SU-DHL-6 (cell line): ENCODE measurements around the gene CDC37.

Experiments
- H2AFZ ChIP-seq: fragments of 200-600 bp; sonication (generic); 2 replicates; pipeline ENCODE4 v1.6.1; 2014; ENCODE audit warnings: low read depth, mild to moderate bottlenecking, moderate library complexity, mixed read lengths, antibody characterized with exemption, low read length; ENCODE audit not compliant: severe bottlenecking
- H3F3A ChIP-seq: fragments of 200-600 bp; shearing (Covaris generic); 2 replicates; pipeline ENCODE4 v1.6.0; 2016; ENCODE audit warnings: antibody characterized with exemption, mild to moderate bottlenecking; ENCODE audit not compliant: insufficient read depth
- H3K27ac ChIP-seq: fragments of 200-600 bp; sonication (generic); 2 replicates; pipeline ENCODE4 v1.5.1; 2016; ENCODE audit warnings: low read depth, mild to moderate bottlenecking, low read length, moderate library complexity, mixed read lengths
- H3K27me3 ChIP-seq: fragments of 200-600 bp; sonication (generic), shearing (Covaris generic); 2 replicates; pipeline ENCODE4 v1.6.0; 2014; ENCODE audit warnings: mild to moderate bottlenecking, low read length
- H3K36me3 ChIP-seq: fragments of 200-600 bp; sonication (generic); 2 replicates; pipeline ENCODE4 v1.6.1; 2014; ENCODE audit warnings: mild to moderate bottlenecking, low read length, mixed read lengths
- H3K4me2 ChIP-seq: fragments of 300-600, 200-600 bp; shearing (Covaris generic), sonication (generic); 2 replicates; pipeline ENCODE4 v1.6.0; 2014; ENCODE audit warnings: low read length, low read depth, mild to moderate bottlenecking; ENCODE audit not compliant: poor library complexity, severe bottlenecking
- H3K4me3 ChIP-seq: fragments of 200-600 bp; sonication (generic); 2 replicates; pipeline ENCODE4 v1.5.1; 2014; ENCODE audit warnings: antibody characterized with exemption, low read length, mild to moderate bottlenecking, mixed read lengths; ENCODE audit not compliant: insufficient read depth, poor library complexity, severe bottlenecking
- H3K79me2 ChIP-seq: fragments of 200-600 bp; sonication (generic); 2 replicates; pipeline ENCODE4 v1.6.1; 2014; ENCODE audit warnings: mild to moderate bottlenecking, low read length, moderate library complexity; ENCODE audit not compliant: insufficient read depth
- H3K9ac ChIP-seq: fragments of 200-600 bp; sonication (generic); 2 replicates; pipeline ENCODE4 v1.7.0; 2014; ENCODE audit warnings: mild to moderate bottlenecking, low read length
- H3K9me2 ChIP-seq: fragments of 200-600 bp; sonication (generic); replicated peaks from 2 replicates; pipeline ENCODE4 v1.6.1; 2014; ENCODE audit warnings: low read length; ENCODE audit not compliant: insufficient read depth
- H3K9me3 ChIP-seq: fragments of 200-600 bp; sonication (generic); 2 replicates; pipeline ENCODE4 v1.6.1; 2014; ENCODE audit warnings: low read length, mixed read lengths; ENCODE audit not compliant: insufficient read depth
- H4K20me1 ChIP-seq: fragments of 200-600 bp; sonication (generic); 2 replicates; pipeline ENCODE4 v1.6.1; 2014; ENCODE audit warnings: low read depth, mild to moderate bottlenecking, antibody characterized with exemption, low read length, moderate library complexity, mixed read lengths
- EZH2phosphoT487 ChIP-seq: fragments of 200-600 bp; sonication (generic), shearing (Covaris generic); conservative IDR thresholded peaks from 2 replicates; pipeline ENCODE4 v1.6.1; 2018; ENCODE audit warnings: mild to moderate bottlenecking, antibody characterized with exemption, low read length, moderate library complexity, mixed read lengths
- TF ChIP-seq, protein P1 (sequence below): fragments of 200-600 bp; sonication (generic); IDR thresholded peaks from one replicate; pipeline ENCODE4 v1.5.1; 2017; ENCODE audit warnings: antibody characterized with exemption, mild to moderate bottlenecking, low read length, moderate library complexity; ENCODE audit not compliant: insufficient read depth, poor library complexity, severe bottlenecking

Gene CDC37

DNA sequence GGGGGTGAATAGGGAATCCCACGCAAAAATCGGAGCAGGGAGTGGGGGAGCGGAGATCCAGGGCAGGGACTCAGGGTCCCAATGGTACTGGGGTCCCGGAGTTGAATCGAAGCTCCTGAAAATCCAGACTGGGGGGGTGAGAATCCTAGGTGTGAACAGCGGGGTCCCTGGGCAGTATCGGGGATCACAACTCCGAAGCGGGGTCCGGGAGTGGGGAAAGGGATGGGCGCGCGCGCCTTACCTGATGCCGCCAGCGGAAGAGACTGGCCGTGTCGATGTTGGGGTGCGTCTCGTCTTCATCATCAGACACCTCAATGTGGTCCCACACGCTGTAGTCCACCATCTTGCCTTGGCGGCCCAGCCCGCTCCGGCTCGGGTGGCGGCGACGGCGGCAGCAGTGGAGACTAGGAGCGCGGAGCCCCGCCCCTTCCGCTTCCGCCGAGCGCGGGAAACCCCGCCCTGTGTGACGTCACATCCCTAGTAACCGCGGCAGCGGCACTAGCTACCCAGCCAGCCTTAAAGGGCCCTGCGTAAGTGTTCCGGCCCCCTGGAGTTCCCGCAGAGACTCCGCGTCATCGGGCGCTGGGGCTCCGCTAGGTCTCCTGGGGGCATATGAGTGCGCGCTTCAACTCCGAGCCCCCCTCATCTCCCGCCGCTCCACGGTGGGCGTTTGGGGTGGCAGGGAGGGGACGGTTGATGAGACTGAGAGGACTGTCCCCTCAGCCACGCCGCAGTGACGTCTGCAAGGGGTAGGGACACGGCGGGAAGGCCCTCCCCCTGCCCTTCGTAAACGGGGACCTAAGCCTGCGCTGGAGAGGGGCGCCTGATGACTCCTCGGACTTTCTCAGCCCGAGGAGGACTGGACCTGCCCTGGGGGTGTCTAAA lies at the start of gene CDC37:
TSS of gene CDC37 (minus strand) at position 406 of the 885 bp plus-strand sequence. CDS start at position 343, 63 bp downstream.
- Histone ChIP-seq H3F3A (peaks cover 12% of the 10 kb centered on the region; the same call in 1 of the 2 replicates), H3K9ac (peak within 1 kb of the TSS; percentile 90), H3K9me2 (no peaks in the 10 kb centered on the region), H3K4me2 (peak within 1 kb of the TSS; percentile 97), H3K36me3 (no peaks in the 10 kb centered on the region), H3K9me3 (no peaks in the 10 kb centered on the region), H2AFZ (peak within 1 kb of the TSS; percentile 42), H3K27me3 (no peaks in the 10 kb centered on the region), H3K79me2 (peaks cover 44% of the 10 kb centered on the region), H4K20me1 (no peaks in the 10 kb centered on the region; the same call in 1 of the 2 replicates), H3K27ac (peak within 1 kb of the TSS; percentile 36), H3K4me3 (peak within 1 kb of the TSS; percentile 82)
- TF ChIP-seq EZH2phosphoT487: no peak
- TF ChIP-seq, protein P1, sequence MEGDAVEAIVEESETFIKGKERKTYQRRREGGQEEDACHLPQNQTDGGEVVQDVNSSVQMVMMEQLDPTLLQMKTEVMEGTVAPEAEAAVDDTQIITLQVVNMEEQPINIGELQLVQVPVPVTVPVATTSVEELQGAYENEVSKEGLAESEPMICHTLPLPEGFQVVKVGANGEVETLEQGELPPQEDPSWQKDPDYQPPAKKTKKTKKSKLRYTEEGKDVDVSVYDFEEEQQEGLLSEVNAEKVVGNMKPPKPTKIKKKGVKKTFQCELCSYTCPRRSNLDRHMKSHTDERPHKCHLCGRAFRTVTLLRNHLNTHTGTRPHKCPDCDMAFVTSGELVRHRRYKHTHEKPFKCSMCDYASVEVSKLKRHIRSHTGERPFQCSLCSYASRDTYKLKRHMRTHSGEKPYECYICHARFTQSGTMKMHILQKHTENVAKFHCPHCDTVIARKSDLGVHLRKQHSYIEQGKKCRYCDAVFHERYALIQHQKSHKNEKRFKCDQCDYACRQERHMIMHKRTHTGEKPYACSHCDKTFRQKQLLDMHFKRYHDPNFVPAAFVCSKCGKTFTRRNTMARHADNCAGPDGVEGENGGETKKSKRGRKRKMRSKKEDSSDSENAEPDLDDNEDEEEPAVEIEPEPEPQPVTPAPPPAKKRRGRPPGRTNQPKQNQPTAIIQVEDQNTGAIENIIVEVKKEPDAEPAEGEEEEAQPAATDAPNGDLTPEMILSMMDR: no peak

- no peaks in the 10 kb centered on the region for H3K79me2 ChIP-seq
Measured at GRCh38 chr19:10450853-10451609, 47.7 kb upstream of the CDC37 start.

DNA sequence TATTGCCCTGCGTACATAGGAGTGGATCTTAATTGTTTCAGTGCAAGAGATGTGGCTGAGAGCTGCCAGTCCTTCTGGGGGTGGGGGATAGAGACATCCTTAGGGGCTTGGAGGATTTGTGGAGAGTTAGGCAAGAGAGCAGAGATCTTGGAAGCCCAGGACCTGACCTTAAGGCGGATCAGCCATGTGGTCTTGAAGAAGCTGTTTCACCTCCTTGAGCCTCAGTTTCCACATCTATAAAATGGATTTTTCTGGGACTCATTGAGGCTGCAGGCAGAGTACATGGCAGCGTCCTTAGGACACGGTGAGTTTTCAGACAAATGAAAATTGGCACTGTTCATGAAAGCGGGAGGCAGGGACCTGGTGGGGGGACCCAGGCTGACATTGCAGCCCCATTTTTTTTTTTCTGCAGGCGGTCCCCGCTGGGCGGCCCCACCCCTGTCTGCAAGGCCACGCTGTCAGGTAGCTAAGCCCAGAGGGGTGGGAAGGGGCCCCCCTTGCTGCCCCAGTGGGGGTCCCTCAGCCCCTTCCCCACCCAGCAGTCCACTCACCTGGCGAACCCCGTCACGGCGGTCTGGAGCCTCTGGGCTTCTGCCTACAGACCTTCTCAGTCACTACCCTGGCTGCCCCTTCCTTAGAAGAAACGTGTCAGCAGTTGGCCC lies 47.0 kb upstream of the CDC37 start:
- Histone ChIP-seq H2AFZ (no peak overlapping the region), H3K9me2 (no peaks in the 10 kb centered on the region), H3K27me3 (no peaks in the 10 kb centered on the region), H3K79me2 (no peaks in the 10 kb centered on the region), H3K9ac (no peak overlapping the region), H3K4me2 (no peak overlapping the region), H4K20me1 (no peaks in the 10 kb centered on the region), H3K36me3 (no peaks in the 10 kb centered on the region), H3K4me3 (no peak overlapping the region), H3F3A (no peaks in the 10 kb centered on the region), H3K27ac (no peak overlapping the region), H3K9me3 (no peaks in the 10 kb centered on the region)
- TF ChIP-seq, protein P1: no peak
- TF ChIP-seq EZH2phosphoT487: no peak

More at GRCh38 chr19:10450853-10451609, 47.7 kb upstream of the CDC37 start:
- H3K27me3 ChIP-seq: no peaks in the 10 kb centered on the region
- no peak overlapping the region for H2AFZ ChIP-seq
- no peak overlapping the region for H3K4me3 ChIP-seq
- no peak overlapping the region for H3K4me2 ChIP-seq
- no peaks in the 10 kb centered on the region for H3K36me3 ChIP-seq
- H3K9ac ChIP-seq: no peak overlapping the region
- no peaks in the 10 kb centered on the region for H3K9me2 ChIP-seq
- H3F3A ChIP-seq: no peaks in the 10 kb centered on the region
- TF ChIP-seq, protein P1: no peak
- no peak for TF ChIP-seq EZH2phosphoT487
- H4K20me1 ChIP-seq: no peaks in the 10 kb centered on the region
- H3K27ac ChIP-seq: no peak overlapping the region
- no peaks in the 10 kb centered on the region for H3K9me3 ChIP-seq
